SK-N-MC (cell line): ENCODE data around the gene MIA2.

ENCODE experiments used
- DNase-seq: peaks from one replicate; pipeline ENCODE4 v3.0.0-alpha.2; 2011; ENCODE audit warnings: low read depth, low spot score
- H3K27ac ChIP-seq: fragments of 200-600 bp; sonication (generic); 2 replicates; pipeline ENCODE4 v1.5.1; 2016; ENCODE audit warnings: mixed run types
- H3K36me3 ChIP-seq: fragments of 200-600 bp; sonication (generic); 2 replicates; pipeline ENCODE4 v1.6.1; 2017; ENCODE audit warnings: antibody characterized with exemption, low read length, mixed read lengths; ENCODE audit not compliant: insufficient read depth
- H3K4me3 ChIP-seq: fragments of 200-600 bp; sonication (generic); 2 replicates; pipeline ENCODE4 v1.5.1; 2016
- H3K9ac ChIP-seq: fragments of 200-600 bp; sonication (generic); 2 replicates; pipeline ENCODE4 v1.8.0; 2017; ENCODE audit warnings: mixed run types, mixed read lengths; ENCODE audit not compliant: insufficient read length
- H3K9me3 ChIP-seq: fragments of 200-600 bp; sonication (generic); 2 replicates; pipeline ENCODE4 v1.6.1; 2017; ENCODE audit warnings: low read depth, mild to moderate bottlenecking, antibody characterized with exemption, low read length, moderate library complexity, mixed read lengths
- EZH2 ChIP-seq: fragments of 200-600 bp; sonication (generic); IDR thresholded peaks from one replicate; pipeline ENCODE4 v1.6.1; 2017; ENCODE audit warnings: antibody characterized with exemption
- FOXP2 ChIP-seq: optimal IDR thresholded peaks from 2 replicates; pipeline ENCODE3; 2011; ENCODE audit warnings: mild to moderate bottlenecking, moderate library complexity; ENCODE audit not compliant: insufficient read depth; ENCODE audit errors: extremely low read length, control extremely low read depth
- POLR2AphosphoS5 ChIP-seq: IDR thresholded peaks from 2 replicates; pipeline ENCODE4 v1.6.1; 2012; ENCODE audit warnings: mild to moderate bottlenecking, low read depth, low read length, borderline replicate concordance

Gene MIA2

DNA sequence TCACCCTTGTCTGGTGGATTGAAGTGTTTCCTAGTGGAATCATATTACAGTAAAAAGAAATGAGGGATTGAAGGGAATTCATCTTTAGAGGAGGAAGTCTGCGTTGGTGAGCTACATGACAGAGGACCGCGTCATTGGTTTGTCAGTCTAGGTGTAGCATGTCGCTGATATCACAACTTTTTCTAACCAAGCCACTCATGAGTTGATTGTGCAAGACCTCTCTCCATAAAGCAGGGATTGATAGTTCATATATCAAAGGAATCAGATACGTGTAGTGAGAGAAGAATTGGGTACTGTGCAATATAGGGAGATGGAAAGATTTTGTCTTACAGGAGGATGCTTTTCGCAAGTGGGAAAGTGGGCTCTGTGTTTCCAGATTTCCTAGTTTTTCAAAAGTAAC is 201.5 kb downstream of the MIA2 start:
- H3K27ac ChIP-seq: no peak overlapping the region
- no peaks in the 10 kb centered on the region for H3K36me3 ChIP-seq
- no peak overlapping the region for H3K9ac ChIP-seq
- H3K4me3 ChIP-seq: no peak overlapping the region
- no peaks in the 10 kb centered on the region for H3K9me3 ChIP-seq
- no peak for TF ChIP-seq EZH2
- TF ChIP-seq FOXP2: no peak
- TF ChIP-seq POLR2AphosphoS5: no peak
- no peak for DNase-seq
